Mesenchymal stem cell (in vitro differentiated cells and primary cell): ENCODE results near the gene GALNT13.

Experiments used
- DNase-seq: peaks from one replicate; pipeline ENCODE4 v3.0.0-alpha.2; 2013
- H2AFZ ChIP-seq: one replicate; pipeline ENCODE4 v1.6.1; 2013; ENCODE audit warnings: low read depth, mild to moderate bottlenecking, control low read depth, inconsistent platforms, low read length, moderate library complexity
- H2AK5ac ChIP-seq: 2 replicates; pipeline ENCODE4 v1.6.1; 2013; ENCODE audit warnings: low read length, moderate library complexity, mild to moderate bottlenecking, inconsistent platforms; ENCODE audit not compliant: severe bottlenecking
- H2BK120ac ChIP-seq: one replicate; pipeline ENCODE4 v1.6.1; 2013; ENCODE audit warnings: low read depth, mild to moderate bottlenecking, inconsistent platforms, low read length, moderate library complexity
- H2BK12ac ChIP-seq, 2 experiments: one replicate each; pipeline ENCODE4 v1.6.1; 2013; ENCODE audit warnings: inconsistent platforms in 2 of 2, low read length in 2 of 2, mild to moderate bottlenecking in 2 of 2, moderate library complexity in 2 of 2, control low read depth in 1 of 2
- H2BK15ac ChIP-seq: one replicate; pipeline ENCODE4 v1.6.1; 2013; ENCODE audit warnings: mild to moderate bottlenecking, low read depth, inconsistent platforms; ENCODE audit not compliant: poor library complexity, severe bottlenecking
- H2BK5ac ChIP-seq: 2 replicates; pipeline ENCODE4 v1.6.1; 2013; ENCODE audit warnings: low read depth, mild to moderate bottlenecking, low read length, control low read depth, inconsistent platforms; ENCODE audit not compliant: poor library complexity, severe bottlenecking
- H3K14ac ChIP-seq, 2 experiments: one replicate each; pipeline ENCODE4 v1.6.1; 2013; ENCODE audit warnings: inconsistent platforms in 2 of 2, low read length in 2 of 2, control low read depth in 1 of 2, mild to moderate bottlenecking in 1 of 2, moderate library complexity in 1 of 2
- H3K18ac ChIP-seq, 2 experiments: one replicate each; pipeline ENCODE4 v1.6.1; 2013; ENCODE audit warnings: inconsistent platforms in 2 of 2, low read length in 2 of 2, control low read depth in 1 of 2, low read depth in 1 of 2, mild to moderate bottlenecking in 1 of 2
- H3K23ac ChIP-seq, 2 experiments: one replicate each; pipeline ENCODE4 v1.6.1; 2013; ENCODE audit warnings: inconsistent platforms in 2 of 2, low read length in 2 of 2, mild to moderate bottlenecking in 2 of 2, moderate library complexity in 2 of 2, control low read depth in 1 of 2
- H3K27ac ChIP-seq: 2 replicates; pipeline ENCODE4 v1.5.1; 2013; ENCODE audit warnings: mild to moderate bottlenecking, moderate library complexity, low read length, control low read depth, inconsistent platforms; ENCODE audit not compliant: poor library complexity, severe bottlenecking
- H3K27me3 ChIP-seq, 2 experiments: 2 replicates each; pipeline versions ENCODE4 v1.6.1 to v1.7.0; 2013; ENCODE audit warnings: low read length in 2 of 2, mild to moderate bottlenecking in 2 of 2, moderate library complexity in 2 of 2, control low read depth in 1 of 2, inconsistent platforms in 1 of 2; ENCODE audit not compliant: control insufficient read depth in 1 of 2, insufficient read depth in 1 of 2
- H3K36me3 ChIP-seq, 2 experiments: 2 replicates each; pipeline versions ENCODE4 v1.6.1 to v1.7.0; 2013; ENCODE audit warnings: low read length in 2 of 2, control low read depth in 1 of 2, inconsistent platforms in 1 of 2, low read depth in 1 of 2, mild to moderate bottlenecking in 1 of 2; ENCODE audit not compliant: insufficient read depth in 2 of 2, control insufficient read depth in 1 of 2
- H3K4ac ChIP-seq, 2 experiments: one replicate each; pipeline ENCODE4 v1.6.1; 2013; ENCODE audit warnings: inconsistent platforms in 2 of 2, low read length in 2 of 2, mild to moderate bottlenecking in 2 of 2, moderate library complexity in 2 of 2, control low read depth in 1 of 2, low read depth in 1 of 2
- H3K4me1 ChIP-seq: 2 replicates; pipeline ENCODE4 v1.6.1; 2013; ENCODE audit warnings: low read depth, low read length, control low read depth; ENCODE audit not compliant: control insufficient read depth, insufficient read depth
- H3K4me2 ChIP-seq: 2 replicates; pipeline ENCODE4 v1.6.1; 2013; ENCODE audit warnings: low read length, mild to moderate bottlenecking, inconsistent platforms; ENCODE audit not compliant: poor library complexity, severe bottlenecking
- H3K4me3 ChIP-seq, 2 experiments: 2 replicates each; pipeline versions ENCODE4 v1.5.1 to v1.7.0; 2013; ENCODE audit warnings: low read length in 2 of 2, mild to moderate bottlenecking in 2 of 2, control low read depth in 1 of 2, low read depth in 1 of 2; ENCODE audit not compliant: insufficient read depth in 1 of 2
- H3K79me1 ChIP-seq: replicated peaks from 2 replicates; pipeline ENCODE4 v1.6.1; 2013; ENCODE audit warnings: mild to moderate bottlenecking, control low read depth, low read length, inconsistent platforms; ENCODE audit not compliant: poor library complexity, severe bottlenecking
- H3K9ac ChIP-seq: 2 replicates; pipeline ENCODE4 v1.7.0; 2013; ENCODE audit warnings: mild to moderate bottlenecking, low read length, moderate library complexity
- H3K9me3 ChIP-seq: 2 replicates; pipeline ENCODE4 v1.7.0; 2013; ENCODE audit warnings: mild to moderate bottlenecking, low read length; ENCODE audit not compliant: control insufficient read depth
- H4K8ac ChIP-seq: one replicate; pipeline ENCODE4 v1.6.1; 2013; ENCODE audit warnings: inconsistent platforms, mild to moderate bottlenecking, low read length, moderate library complexity
- H4K91ac ChIP-seq: one replicate; pipeline ENCODE4 v1.6.1; 2013; ENCODE audit warnings: mild to moderate bottlenecking, low read length, inconsistent platforms
- WGBS: methylation state at CpG from one replicate; pipeline ENCODE4 v1.1.7; 2013; ENCODE audit warnings: mixed read lengths; 5-methylcytosine and 5-hydroxymethylcytosine counted together

GALNT13 gene

GRCh38 chr2:154433010-154433409 is 561.3 kb downstream of the GALNT13 start:
- Histone ChIP-seq H3K9me3 (no peaks in the 10 kb centered on the region), H3K36me3 (no peaks in the 10 kb centered on the region), H3K4me3 (no peak overlapping the region), H2BK5ac (no peak overlapping the region), H2BK120ac (no peak overlapping the region), H4K91ac (no peak overlapping the region), H2BK12ac (no peak overlapping the region), H3K27me3 (no peaks in the 10 kb centered on the region), H3K4me1 (no peaks in the 10 kb centered on the region), H2AFZ (no peak overlapping the region), H3K4me2 (no peak overlapping the region), H3K23ac (no peak overlapping the region), H3K27ac (no peak overlapping the region), H3K9ac (no peak overlapping the region), H2BK15ac (no peak overlapping the region), H4K8ac (no peak overlapping the region), H2AK5ac (no peak overlapping the region), H3K18ac (no peak overlapping the region), H3K79me1 (no peaks in the 10 kb centered on the region), H3K4ac (no peak overlapping the region), H3K14ac (no peak overlapping the region)
- DNase-seq, result no peak

DNA sequence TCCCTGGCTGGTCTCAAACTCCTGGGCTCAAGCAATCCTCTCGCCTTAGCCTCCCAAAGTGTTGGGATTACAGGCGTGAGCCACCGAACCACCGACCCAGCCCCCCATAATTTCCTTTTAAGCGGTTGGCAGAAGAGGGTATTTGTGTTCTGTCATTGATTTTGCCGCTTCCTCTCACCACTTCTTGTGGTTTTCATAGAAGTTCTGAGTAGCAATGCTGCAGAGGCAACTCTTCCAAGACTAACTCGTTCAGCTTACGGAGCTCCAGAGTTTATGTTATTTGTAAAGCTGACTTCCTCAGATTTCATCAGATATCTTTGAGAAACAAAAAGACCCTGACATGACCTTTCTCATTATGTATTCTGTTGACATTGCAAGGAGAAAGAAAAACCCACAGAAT is 565.4 kb downstream of the GALNT13 start:
- Histone ChIP-seq H3K36me3 (no peaks in the 10 kb centered on the region), H2BK15ac (no peak overlapping the region), H2BK5ac (no peak overlapping the region), H2BK12ac (no peak overlapping the region), H3K4me1 (no peaks in the 10 kb centered on the region), H3K4me3 (no peak overlapping the region), H3K23ac (no peak overlapping the region), H3K9me3 (no peaks in the 10 kb centered on the region), H3K14ac (no peak overlapping the region), H2AK5ac (no peak overlapping the region), H3K27ac (no peak overlapping the region), H3K4ac (no peak overlapping the region), H3K9ac (no peak overlapping the region), H2BK120ac (no peak overlapping the region), H3K4me2 (no peak overlapping the region), H3K27me3 (no peaks in the 10 kb centered on the region), H3K79me1 (no peaks in the 10 kb centered on the region), H3K18ac (no peak overlapping the region), H4K8ac (no peak overlapping the region), H4K91ac (no peak overlapping the region), H2AFZ (no peak overlapping the region)
- no peak for DNase-seq
- WGBS, result 77% methylated on average over 7 of the region's 8 CpGs

DNA sequence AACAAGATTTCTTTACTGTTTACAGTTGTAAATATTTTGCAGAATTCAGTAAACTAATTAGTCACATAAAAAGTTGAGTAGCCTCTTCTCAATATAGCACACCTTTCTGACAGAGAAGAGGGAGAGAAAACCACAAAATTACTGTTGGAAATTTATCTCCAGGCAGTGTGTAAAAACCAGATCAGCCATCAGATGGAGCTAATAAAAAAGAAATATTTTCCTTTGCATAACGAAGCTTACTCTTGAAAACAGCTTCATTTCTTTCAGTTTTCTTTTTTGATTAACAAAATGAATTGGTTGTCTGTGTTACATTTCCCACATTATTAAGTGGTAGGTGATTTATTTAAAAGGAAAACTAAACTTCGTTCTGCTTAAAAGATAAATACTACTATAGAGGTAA is 567.4 kb downstream of the GALNT13 start:
- no peak overlapping the region for H3K18ac ChIP-seq
- H3K4me3 ChIP-seq, result no peak overlapping the region
- H3K9me3 ChIP-seq, result no peaks in the 10 kb centered on the region
- H3K4me2 ChIP-seq, result no peak overlapping the region
- H2BK12ac ChIP-seq, result no peak overlapping the region
- H3K79me1 ChIP-seq, result no peaks in the 10 kb centered on the region
- no peak overlapping the region for H3K27ac ChIP-seq
- no peak overlapping the region for H2BK5ac ChIP-seq
- H2BK120ac ChIP-seq, result no peak overlapping the region
- no peak overlapping the region for H3K14ac ChIP-seq
- H4K8ac ChIP-seq, result no peak overlapping the region
- WGBS, result no CpG with 5 or more reads among the region's 2 CpGs
- H3K23ac ChIP-seq, result no peak overlapping the region
- H2AK5ac ChIP-seq, result no peak overlapping the region
- no peak overlapping the region for H4K91ac ChIP-seq
- no peak overlapping the region for H2BK15ac ChIP-seq
- DNase-seq, result no peak
- H2AFZ ChIP-seq, result no peak overlapping the region
- H3K36me3 ChIP-seq, result no peaks in the 10 kb centered on the region
- H3K9ac ChIP-seq, result no peak overlapping the region
- H3K4ac ChIP-seq, result no peak overlapping the region
- no peaks in the 10 kb centered on the region for H3K27me3 ChIP-seq
- H3K4me1 ChIP-seq, result no peaks in the 10 kb centered on the region

- Histone ChIP-seq H2BK5ac (no peak overlapping the region), H3K14ac (no peak overlapping the region), H2BK120ac (no peak overlapping the region), H2BK12ac (no peak overlapping the region), H2BK15ac (no peak overlapping the region), H2AK5ac (no peak overlapping the region), H2AFZ (no peak overlapping the region), H3K36me3 (no peaks in the 10 kb centered on the region), H3K27me3 (no peaks in the 10 kb centered on the region), H4K91ac (no peak overlapping the region), H3K9me3 (no peaks in the 10 kb centered on the region), H3K79me1 (no peaks in the 10 kb centered on the region), H3K4me2 (no peak overlapping the region), H3K23ac (no peak overlapping the region), H3K9ac (no peak overlapping the region), H3K27ac (no peak overlapping the region), H3K4me3 (no peak overlapping the region), H3K4ac (no peak overlapping the region), H3K4me1 (no peaks in the 10 kb centered on the region), H4K8ac (no peak overlapping the region), H3K18ac (no peak overlapping the region)
- no peak for DNase-seq
Measured at GRCh38 chr2:154443919-154444318, 572.2 kb downstream of the GALNT13 start.
